Fibroblast of lung (primary cell): Measurements from ENCODE around the gene ENTHD1. TPM values are rescaled to one million over a fixed set of nuclear protein-coding genes. Genes with fewer than 3 reads are reported as not detected.

ENCODE experiments used
- DNase-seq, 2 donors: peaks; one replicate each; pipeline versions ENCODE4 v3.0.0 to v3.0.0-alpha.2; 2010; ENCODE audit warnings: low read depth in 2 of 2
- H2AFZ ChIP-seq: 2 replicates; pipeline ENCODE4 v1.5.1; 2012; ENCODE audit warnings: low read length, control low read depth, inconsistent platforms
- H3K27ac ChIP-seq: 2 replicates; pipeline ENCODE4 v1.5.1; 2011; ENCODE audit warnings: low read length, control low read depth; ENCODE audit not compliant: insufficient read depth
- H3K27me3 ChIP-seq: 2 replicates; pipeline ENCODE4 v1.5.1; 2011; ENCODE audit warnings: mild to moderate bottlenecking, low read length; ENCODE audit not compliant: control insufficient read depth, insufficient read depth
- H3K36me3 ChIP-seq: 2 replicates; pipeline ENCODE4 v1.5.1; 2011; ENCODE audit warnings: low read length; ENCODE audit not compliant: control insufficient read depth, insufficient read depth
- H3K4me1 ChIP-seq: 2 replicates; pipeline ENCODE4 v1.5.1; 2011; ENCODE audit warnings: low read length; ENCODE audit not compliant: control insufficient read depth, insufficient read depth; ENCODE audit errors: extremely low read depth
- H3K4me2 ChIP-seq: 2 replicates; pipeline ENCODE4 v1.5.1; 2011; ENCODE audit warnings: low read length, control low read depth; ENCODE audit not compliant: insufficient read depth; ENCODE audit errors: extremely low read depth
- H3K4me3 ChIP-seq, 4 experiments: fragments of 200-600 bp in 1 of 4; sonication (generic) in 1 of 4; replicated peaks in 1 of 4; 2 replicates each; pipeline ENCODE4 v1.5.1; 2011 to 2016; ENCODE audit warnings: low read length in 4 of 4, low read depth in 3 of 4, mild to moderate bottlenecking in 3 of 4, control low read depth in 2 of 4, inconsistent platforms in 1 of 4, mixed read lengths in 1 of 4; ENCODE audit not compliant: insufficient read depth in 1 of 4; ENCODE audit errors: control extremely low read depth in 1 of 4
- H3K79me2 ChIP-seq: 2 replicates; pipeline ENCODE4 v1.5.1; 2012; ENCODE audit warnings: mild to moderate bottlenecking, low read length, inconsistent platforms; ENCODE audit not compliant: control insufficient read depth, insufficient read depth
- H3K9ac ChIP-seq: 2 replicates; pipeline ENCODE4 v1.5.1; 2011; ENCODE audit warnings: mild to moderate bottlenecking, low read length, control low read depth; ENCODE audit not compliant: insufficient read depth
- H3K9me3 ChIP-seq: 2 replicates; pipeline ENCODE4 v1.5.1; 2012; ENCODE audit warnings: low read depth, low read length; ENCODE audit not compliant: control insufficient read depth, insufficient read depth
- H4K20me1 ChIP-seq: 2 replicates; pipeline ENCODE4 v1.5.1; 2011; ENCODE audit warnings: low read length; ENCODE audit not compliant: control insufficient read depth, insufficient read depth; ENCODE audit errors: extremely low read depth
- EZH2 ChIP-seq: IDR thresholded peaks from 2 replicates; pipeline ENCODE4 v1.5.1; 2012; ENCODE audit warnings: low read length, control low read depth, mild to moderate bottlenecking; ENCODE audit errors: missing control alignments
- polyA plus RNA-seq, 2 donors: library from polyadenylated mRNA; depleted of rRNA in 1 of 2; stranded (reverse) in 1 of 2; unstranded in 1 of 2; fragments of >200 nt; gene quantifications; 2 replicates each; pipeline ENCODE4 v1.2.1, GENCODE V29; 2011 to 2012; ENCODE audit warnings: missing spikeins in 1 of 2
- total RNA-seq: library from RNA; depleted of rRNA; stranded (reverse); fragments of >200 nt; gene quantifications from 2 replicates; pipeline ENCODE4 v1.2.1, GENCODE V29; 2014
- TF ChIP-seq, protein P1 (sequence below), 2 donors: IDR thresholded peaks in 1 of 2; conservative IDR thresholded peaks in 1 of 2; 1 replicate in 1 of 2; 2 replicates in 1 of 2; pipeline ENCODE4 v1.5.1; 2011 to 2012; ENCODE audit warnings: low read length in 2 of 2, control low read depth in 1 of 2, inconsistent platforms in 1 of 2, low read depth in 1 of 2, mild to moderate bottlenecking in 1 of 2

ENTHD1 gene
- total and polyA plus RNA-seq, 2 donors (not counting 1 experiment from before 2014, with no cell fraction given) = not detected

DNA sequence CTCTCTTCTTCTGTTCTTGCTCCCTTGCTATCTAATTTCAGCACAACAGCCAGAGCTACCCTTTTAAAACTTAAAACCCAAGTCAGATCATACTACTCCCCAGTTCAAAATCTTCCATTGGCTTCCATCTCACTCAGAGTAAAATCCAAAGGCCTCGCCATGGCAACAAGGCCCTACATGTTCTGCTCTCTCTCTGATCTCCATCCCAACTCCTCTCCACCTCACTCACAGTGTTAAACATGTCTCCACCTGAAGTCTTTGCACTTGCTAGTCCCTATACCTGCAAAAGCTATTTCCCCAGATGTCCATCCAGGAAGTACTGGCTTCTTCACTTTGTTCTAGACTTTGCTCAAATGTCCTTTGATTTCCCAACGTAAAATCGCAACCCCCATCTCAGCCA lies 4.3 kb upstream of the ENTHD1 start:
- Histone ChIP-seq H4K20me1 (no peaks in the 10 kb centered on the region), H2AFZ (no peak overlapping the region), H3K79me2 (no peaks in the 10 kb centered on the region), H3K36me3 (no peaks in the 10 kb centered on the region), H3K4me3 (no peak overlapping the region), H3K27ac (no peak overlapping the region), H3K4me2 (no peak overlapping the region), H3K4me1 (no peaks in the 10 kb centered on the region), H3K9me3 (no peaks in the 10 kb centered on the region), H3K9ac (no peak overlapping the region), H3K27me3 (peaks cover 6% of the 10 kb centered on the region)
- DNase-seq = no peak
- no peak for TF ChIP-seq EZH2
- TF ChIP-seq, protein P1, sequence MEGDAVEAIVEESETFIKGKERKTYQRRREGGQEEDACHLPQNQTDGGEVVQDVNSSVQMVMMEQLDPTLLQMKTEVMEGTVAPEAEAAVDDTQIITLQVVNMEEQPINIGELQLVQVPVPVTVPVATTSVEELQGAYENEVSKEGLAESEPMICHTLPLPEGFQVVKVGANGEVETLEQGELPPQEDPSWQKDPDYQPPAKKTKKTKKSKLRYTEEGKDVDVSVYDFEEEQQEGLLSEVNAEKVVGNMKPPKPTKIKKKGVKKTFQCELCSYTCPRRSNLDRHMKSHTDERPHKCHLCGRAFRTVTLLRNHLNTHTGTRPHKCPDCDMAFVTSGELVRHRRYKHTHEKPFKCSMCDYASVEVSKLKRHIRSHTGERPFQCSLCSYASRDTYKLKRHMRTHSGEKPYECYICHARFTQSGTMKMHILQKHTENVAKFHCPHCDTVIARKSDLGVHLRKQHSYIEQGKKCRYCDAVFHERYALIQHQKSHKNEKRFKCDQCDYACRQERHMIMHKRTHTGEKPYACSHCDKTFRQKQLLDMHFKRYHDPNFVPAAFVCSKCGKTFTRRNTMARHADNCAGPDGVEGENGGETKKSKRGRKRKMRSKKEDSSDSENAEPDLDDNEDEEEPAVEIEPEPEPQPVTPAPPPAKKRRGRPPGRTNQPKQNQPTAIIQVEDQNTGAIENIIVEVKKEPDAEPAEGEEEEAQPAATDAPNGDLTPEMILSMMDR (conservative IDR thresholded peaks at IDR 0.05 in 1 of 2, IDR thresholded peaks at IDR 0.05 in 1 of 2; ENCODE audit: low read depth in 1 of 2, low read length in 2 of 2) = no peak

DNA sequence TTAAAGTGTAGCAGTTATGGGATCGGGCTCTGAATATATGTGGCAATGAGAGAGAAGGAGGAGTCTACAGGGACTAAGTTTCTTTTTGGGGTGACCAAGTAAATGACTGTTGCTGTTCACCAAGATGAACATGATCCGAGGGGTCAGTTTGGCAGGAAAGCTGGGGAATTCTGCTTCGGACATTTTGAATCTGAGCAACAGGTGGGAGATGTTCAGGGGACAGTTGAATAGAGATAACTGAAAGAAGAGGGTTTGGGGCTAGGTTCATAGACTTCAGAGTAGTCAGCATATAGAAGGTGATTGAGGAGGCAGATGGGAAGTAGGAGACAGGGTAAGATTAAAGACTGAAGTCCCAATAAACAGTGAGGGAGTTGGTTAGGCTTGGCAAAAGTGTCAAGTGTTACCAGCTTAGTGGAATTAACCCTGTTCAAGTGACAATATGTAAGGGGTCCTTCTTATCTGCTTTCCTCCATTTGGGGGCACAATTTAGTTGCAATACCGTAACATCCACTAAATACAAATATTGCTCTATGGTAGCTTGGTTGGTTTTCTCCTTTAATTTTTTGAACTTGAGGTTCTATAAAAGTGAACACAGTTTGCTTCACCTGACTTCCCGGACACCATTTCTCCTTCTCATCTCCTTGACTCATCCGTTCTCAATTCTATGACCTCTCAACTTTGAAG lies 2.9 kb upstream of the ENTHD1 start:
- no peak overlapping the region for H3K4me2 ChIP-seq
- H2AFZ ChIP-seq = no peak overlapping the region
- no peak for DNase-seq
- H3K36me3 ChIP-seq = no peaks in the 10 kb centered on the region
- TF ChIP-seq EZH2 = no peak
- TF ChIP-seq, protein P1 (conservative IDR thresholded peaks at IDR 0.05 in 1 of 2, IDR thresholded peaks at IDR 0.05 in 1 of 2; ENCODE audit: low read depth in 1 of 2, low read length in 2 of 2) = no peak
- H3K9ac ChIP-seq = no peak overlapping the region
- no peak overlapping the region for H3K4me3 ChIP-seq
- H3K9me3 ChIP-seq = no peaks in the 10 kb centered on the region
- no peaks in the 10 kb centered on the region for H3K79me2 ChIP-seq
- no peaks in the 10 kb centered on the region for H3K4me1 ChIP-seq
- no peaks in the 10 kb centered on the region for H4K20me1 ChIP-seq
- H3K27ac ChIP-seq = no peak overlapping the region
- peaks cover 6% of the 10 kb centered on the region for H3K27me3 ChIP-seq

DNA sequence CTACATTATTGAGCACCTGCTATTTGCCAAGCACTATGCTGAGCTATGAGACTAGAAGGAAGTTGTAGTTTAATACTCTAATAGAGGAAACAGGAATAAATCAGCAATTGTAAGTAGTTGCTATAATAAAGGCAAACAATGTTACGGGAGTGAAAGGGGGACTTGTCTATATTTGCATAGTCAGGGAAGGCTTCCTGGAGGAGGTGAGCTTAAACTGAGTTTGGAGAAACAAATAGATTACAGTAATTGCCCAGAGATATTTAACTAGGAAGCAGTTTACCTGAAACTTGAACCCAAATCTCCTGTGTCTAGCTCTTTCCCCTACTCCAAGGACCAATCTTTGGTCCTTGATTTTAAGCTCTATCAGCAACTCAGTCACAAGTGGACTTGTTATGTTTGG lies 2.1 kb upstream of the ENTHD1 start:
- H3K4me2 ChIP-seq = no peak overlapping the region
- no peaks in the 10 kb centered on the region for H3K79me2 ChIP-seq
- no peak overlapping the region for H3K4me3 ChIP-seq
- H2AFZ ChIP-seq = no peak overlapping the region
- no peak overlapping the region for H3K27ac ChIP-seq
- no peak overlapping the region for H3K9ac ChIP-seq
- TF ChIP-seq, protein P1 (conservative IDR thresholded peaks at IDR 0.05 in 1 of 2, IDR thresholded peaks at IDR 0.05 in 1 of 2; ENCODE audit: low read depth in 1 of 2, low read length in 2 of 2) = no peak
- TF ChIP-seq EZH2 = no peak
- DNase-seq = no peak
- no peaks in the 10 kb centered on the region for H4K20me1 ChIP-seq
- H3K27me3 ChIP-seq = peaks cover 6% of the 10 kb centered on the region
- no peaks in the 10 kb centered on the region for H3K9me3 ChIP-seq
- H3K4me1 ChIP-seq = no peaks in the 10 kb centered on the region
- H3K36me3 ChIP-seq = no peaks in the 10 kb centered on the region
